HCT116 (cell line): Measurements from ENCODE around the gene BARX1.

Experiments
- CEBPB ChIP-seq: IDR thresholded peaks from 2 replicates; pipeline ENCODE4 v1.6.1; 2012; ENCODE audit warnings: low read depth
- EZH2 ChIP-seq: fragments of 200-600 bp; sonication (generic); IDR thresholded peaks from 2 replicates; pipeline ENCODE4 v1.6.1; 2017; ENCODE audit warnings: antibody characterized with exemption, mixed run types
- FOSL1 ChIP-seq: IDR thresholded peaks from 2 replicates; pipeline ENCODE4 v1.6.1; 2012; ENCODE audit warnings: low read depth
- POLR2A ChIP-seq: IDR thresholded peaks from 2 replicates; pipeline ENCODE4 v1.7.0; 2011; ENCODE audit warnings: borderline replicate concordance; ENCODE audit not compliant: insufficient read depth, insufficient read length; ENCODE audit errors: extremely low read depth
- POLR2AphosphoS5 ChIP-seq: IDR thresholded peaks from 2 replicates; pipeline ENCODE4 v1.6.1; 2011; ENCODE audit warnings: mild to moderate bottlenecking, low read depth, low read length, moderate library complexity
- SIN3A ChIP-seq: IDR thresholded peaks from 2 replicates; pipeline ENCODE4 v1.6.1; 2012; ENCODE audit warnings: low read depth
- SRF ChIP-seq: IDR thresholded peaks from 2 replicates; pipeline ENCODE4 v1.6.1; 2012; ENCODE audit warnings: low read depth
- TCF7L2 ChIP-seq: IDR thresholded peaks from 2 replicates; pipeline ENCODE4 v1.7.0; 2011; ENCODE audit warnings: borderline replicate concordance, inconsistent platforms; ENCODE audit not compliant: insufficient read depth, insufficient read length; ENCODE audit errors: extremely low read depth
- ZFX ChIP-seq: fragments of 450-650 bp; IDR thresholded peaks from 2 replicates; pipeline ENCODE4 v1.6.1; 2017
- TF ChIP-seq, protein P1 (sequence below): IDR thresholded peaks from 2 replicates; pipeline ENCODE4 v1.6.1; 2011; ENCODE audit warnings: mild to moderate bottlenecking, low read length, moderate library complexity; ENCODE audit not compliant: insufficient replicate concordance; ENCODE audit errors: extremely low read depth
- TF ChIP-seq, protein P2 (sequence below), 3 experiments: fragments of 200-600 bp in 1 of 3; sonication (generic) in 1 of 3; IDR thresholded peaks in 2 of 3; conservative IDR thresholded peaks in 1 of 3; 2 replicates each; pipeline ENCODE4 v1.5.1; 2012 to 2017; ENCODE audit warnings: low read depth in 2 of 3, low read length in 2 of 3, antibody characterized with exemption in 1 of 3, borderline replicate concordance in 1 of 3, control low read depth in 1 of 3, mild to moderate bottlenecking in 1 of 3, mixed read lengths in 1 of 3, mixed run types in 1 of 3, moderate library complexity in 1 of 3; ENCODE audit not compliant: insufficient read depth in 1 of 3
- TF ChIP-seq, protein P3 (sequence below): IDR thresholded peaks from 2 replicates; pipeline ENCODE4 v1.6.1; 2012; ENCODE audit warnings: low read depth
- TF ChIP-seq, protein P4 (sequence below): IDR thresholded peaks from 2 replicates; pipeline ENCODE4 v1.6.1; 2012

DNA sequence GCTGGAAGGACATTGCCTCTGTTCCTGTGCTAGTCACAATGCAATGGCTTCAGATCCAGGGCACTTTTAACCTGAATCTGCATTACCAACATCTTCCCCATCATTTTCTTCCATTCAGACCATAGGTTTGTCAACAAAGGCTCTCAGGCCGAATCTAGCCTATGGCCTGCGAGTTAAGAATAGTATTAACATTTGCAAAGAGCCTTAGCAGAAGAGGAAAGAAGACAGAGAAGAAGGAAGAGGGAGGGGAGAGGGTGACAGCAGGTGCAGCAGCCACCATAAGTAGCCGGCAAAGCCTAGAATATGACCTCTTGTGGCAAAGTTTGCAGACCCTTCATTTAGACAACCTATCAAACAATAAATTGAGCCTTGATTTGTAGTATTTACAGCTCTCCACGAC, 32.6 kb downstream of the BARX1 start:
- no peak for TF ChIP-seq SRF
- TF ChIP-seq, protein P1, sequence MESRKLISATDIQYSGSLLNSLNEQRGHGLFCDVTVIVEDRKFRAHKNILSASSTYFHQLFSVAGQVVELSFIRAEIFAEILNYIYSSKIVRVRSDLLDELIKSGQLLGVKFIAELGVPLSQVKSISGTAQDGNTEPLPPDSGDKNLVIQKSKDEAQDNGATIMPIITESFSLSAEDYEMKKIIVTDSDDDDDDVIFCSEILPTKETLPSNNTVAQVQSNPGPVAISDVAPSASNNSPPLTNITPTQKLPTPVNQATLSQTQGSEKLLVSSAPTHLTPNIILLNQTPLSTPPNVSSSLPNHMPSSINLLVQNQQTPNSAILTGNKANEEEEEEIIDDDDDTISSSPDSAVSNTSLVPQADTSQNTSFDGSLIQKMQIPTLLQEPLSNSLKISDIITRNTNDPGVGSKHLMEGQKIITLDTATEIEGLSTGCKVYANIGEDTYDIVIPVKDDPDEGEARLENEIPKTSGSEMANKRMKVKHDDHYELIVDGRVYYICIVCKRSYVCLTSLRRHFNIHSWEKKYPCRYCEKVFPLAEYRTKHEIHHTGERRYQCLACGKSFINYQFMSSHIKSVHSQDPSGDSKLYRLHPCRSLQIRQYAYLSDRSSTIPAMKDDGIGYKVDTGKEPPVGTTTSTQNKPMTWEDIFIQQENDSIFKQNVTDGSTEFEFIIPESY, result no peak
- TF ChIP-seq, protein P2, sequence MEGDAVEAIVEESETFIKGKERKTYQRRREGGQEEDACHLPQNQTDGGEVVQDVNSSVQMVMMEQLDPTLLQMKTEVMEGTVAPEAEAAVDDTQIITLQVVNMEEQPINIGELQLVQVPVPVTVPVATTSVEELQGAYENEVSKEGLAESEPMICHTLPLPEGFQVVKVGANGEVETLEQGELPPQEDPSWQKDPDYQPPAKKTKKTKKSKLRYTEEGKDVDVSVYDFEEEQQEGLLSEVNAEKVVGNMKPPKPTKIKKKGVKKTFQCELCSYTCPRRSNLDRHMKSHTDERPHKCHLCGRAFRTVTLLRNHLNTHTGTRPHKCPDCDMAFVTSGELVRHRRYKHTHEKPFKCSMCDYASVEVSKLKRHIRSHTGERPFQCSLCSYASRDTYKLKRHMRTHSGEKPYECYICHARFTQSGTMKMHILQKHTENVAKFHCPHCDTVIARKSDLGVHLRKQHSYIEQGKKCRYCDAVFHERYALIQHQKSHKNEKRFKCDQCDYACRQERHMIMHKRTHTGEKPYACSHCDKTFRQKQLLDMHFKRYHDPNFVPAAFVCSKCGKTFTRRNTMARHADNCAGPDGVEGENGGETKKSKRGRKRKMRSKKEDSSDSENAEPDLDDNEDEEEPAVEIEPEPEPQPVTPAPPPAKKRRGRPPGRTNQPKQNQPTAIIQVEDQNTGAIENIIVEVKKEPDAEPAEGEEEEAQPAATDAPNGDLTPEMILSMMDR (IDR thresholded peaks at IDR 0.05 in 2 of 3, conservative IDR thresholded peaks at IDR 0.05 in 1 of 3; ENCODE audit: borderline replicate concordance in 1 of 3, insufficient read depth in 1 of 3, low read depth in 2 of 3, low read length in 2 of 3), result no peak
- TF ChIP-seq ZFX, result no peak
- TF ChIP-seq POLR2A, result no peak
- no peak for TF ChIP-seq TCF7L2
- no peak for TF ChIP-seq SIN3A
- no peak for TF ChIP-seq EZH2
- TF ChIP-seq, protein P3, sequence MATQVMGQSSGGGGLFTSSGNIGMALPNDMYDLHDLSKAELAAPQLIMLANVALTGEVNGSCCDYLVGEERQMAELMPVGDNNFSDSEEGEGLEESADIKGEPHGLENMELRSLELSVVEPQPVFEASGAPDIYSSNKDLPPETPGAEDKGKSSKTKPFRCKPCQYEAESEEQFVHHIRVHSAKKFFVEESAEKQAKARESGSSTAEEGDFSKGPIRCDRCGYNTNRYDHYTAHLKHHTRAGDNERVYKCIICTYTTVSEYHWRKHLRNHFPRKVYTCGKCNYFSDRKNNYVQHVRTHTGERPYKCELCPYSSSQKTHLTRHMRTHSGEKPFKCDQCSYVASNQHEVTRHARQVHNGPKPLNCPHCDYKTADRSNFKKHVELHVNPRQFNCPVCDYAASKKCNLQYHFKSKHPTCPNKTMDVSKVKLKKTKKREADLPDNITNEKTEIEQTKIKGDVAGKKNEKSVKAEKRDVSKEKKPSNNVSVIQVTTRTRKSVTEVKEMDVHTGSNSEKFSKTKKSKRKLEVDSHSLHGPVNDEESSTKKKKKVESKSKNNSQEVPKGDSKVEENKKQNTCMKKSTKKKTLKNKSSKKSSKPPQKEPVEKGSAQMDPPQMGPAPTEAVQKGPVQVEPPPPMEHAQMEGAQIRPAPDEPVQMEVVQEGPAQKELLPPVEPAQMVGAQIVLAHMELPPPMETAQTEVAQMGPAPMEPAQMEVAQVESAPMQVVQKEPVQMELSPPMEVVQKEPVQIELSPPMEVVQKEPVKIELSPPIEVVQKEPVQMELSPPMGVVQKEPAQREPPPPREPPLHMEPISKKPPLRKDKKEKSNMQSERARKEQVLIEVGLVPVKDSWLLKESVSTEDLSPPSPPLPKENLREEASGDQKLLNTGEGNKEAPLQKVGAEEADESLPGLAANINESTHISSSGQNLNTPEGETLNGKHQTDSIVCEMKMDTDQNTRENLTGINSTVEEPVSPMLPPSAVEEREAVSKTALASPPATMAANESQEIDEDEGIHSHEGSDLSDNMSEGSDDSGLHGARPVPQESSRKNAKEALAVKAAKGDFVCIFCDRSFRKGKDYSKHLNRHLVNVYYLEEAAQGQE, result no peak
- no peak for TF ChIP-seq CEBPB
- no peak for TF ChIP-seq POLR2AphosphoS5
- TF ChIP-seq FOSL1, result no peak
- TF ChIP-seq, protein P4, sequence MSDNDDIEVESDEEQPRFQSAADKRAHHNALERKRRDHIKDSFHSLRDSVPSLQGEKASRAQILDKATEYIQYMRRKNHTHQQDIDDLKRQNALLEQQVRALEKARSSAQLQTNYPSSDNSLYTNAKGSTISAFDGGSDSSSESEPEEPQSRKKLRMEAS, result no peak
